Neutrophil (primary cell): Measurements from ENCODE around the gene WASF1.

Experiments used
- H3K27ac ChIP-seq: fragments of 200-600 bp; sonication (generic); 2 replicates; pipeline ENCODE4 v1.5.1; 2016; ENCODE audit warnings: mild to moderate bottlenecking, moderate library complexity
- H3K27me3 ChIP-seq: fragments of 200-600 bp; sonication (generic); 2 replicates; pipeline ENCODE4 v1.6.0; 2016; ENCODE audit warnings: mild to moderate bottlenecking
- H3K36me3 ChIP-seq: fragments of 200-600 bp; sonication (generic); 2 replicates; pipeline ENCODE4 v1.5.1; 2017
- H3K4me1 ChIP-seq, 2 experiments: fragments of 200-600 bp in 1 of 2; sonication (generic) in 1 of 2; 1 replicate in 1 of 2; 2 replicates in 1 of 2; pipeline versions ENCODE4 v1.5.1 to v1.6.1; 2013 to 2016; ENCODE audit warnings: low read depth in 1 of 2, low read length in 1 of 2, mild to moderate bottlenecking in 1 of 2, moderate library complexity in 1 of 2; ENCODE audit not compliant: control insufficient read depth in 1 of 2, insufficient read depth in 1 of 2
- H3K4me3 ChIP-seq, 2 experiments: fragments of 200-600 bp in 1 of 2; sonication (generic) in 1 of 2; 1 replicate in 1 of 2; 2 replicates in 1 of 2; pipeline ENCODE4 v1.5.1; 2013 to 2016; ENCODE audit warnings: low read depth in 1 of 2, low read length in 1 of 2, mild to moderate bottlenecking in 1 of 2, moderate library complexity in 1 of 2
- H3K9me3 ChIP-seq: fragments of 200-600 bp; sonication (generic); 2 replicates; pipeline ENCODE4 v1.5.1; 2016
- TF ChIP-seq, protein P1 (sequence below): fragments of 200-600 bp; sonication (generic); IDR thresholded peaks from 2 replicates; pipeline ENCODE4 v1.5.1; 2016; ENCODE audit warnings: antibody characterized with exemption

WASF1 gene

DNA sequence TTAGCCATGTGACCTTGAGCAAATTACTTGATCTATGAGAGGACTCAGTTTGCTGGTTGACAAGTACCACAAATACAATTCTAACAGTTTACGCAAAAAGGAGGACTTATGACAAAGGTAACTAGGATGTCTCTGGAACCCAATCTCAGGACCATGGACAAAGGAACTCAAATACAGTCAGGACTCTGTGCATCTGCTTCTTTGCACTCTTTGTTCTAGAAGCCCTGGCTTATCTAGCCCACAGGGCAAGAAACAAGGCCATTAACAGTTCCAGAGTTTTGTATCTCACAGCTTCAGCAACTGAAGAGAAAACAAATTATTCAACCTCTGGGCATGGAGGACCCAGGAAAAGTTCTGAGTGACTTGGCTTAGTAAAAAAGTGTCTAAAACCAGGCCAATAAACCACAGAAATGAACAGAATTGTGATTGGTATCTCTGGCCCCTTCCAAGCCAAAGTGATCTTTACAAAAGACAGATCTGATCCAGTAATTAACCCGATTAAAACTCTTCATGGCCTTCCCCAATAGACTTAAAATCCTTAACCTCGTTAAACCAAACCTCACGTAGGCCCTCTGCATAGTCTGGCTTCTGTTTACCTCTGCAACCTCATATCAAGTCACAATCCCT is 5.9 kb downstream of the WASF1 start:
- Histone ChIP-seq H3K27ac (no peak overlapping the region), H3K36me3 (no peaks in the 10 kb centered on the region), H3K4me1 (peaks cover 3 to 5% of the 10 kb centered on the region in 2 experiments), H3K4me3 (no peak overlapping the region), H3K27me3 (peaks cover 19% of the 10 kb centered on the region), H3K9me3 (no peaks in the 10 kb centered on the region)
- TF ChIP-seq, protein P1, sequence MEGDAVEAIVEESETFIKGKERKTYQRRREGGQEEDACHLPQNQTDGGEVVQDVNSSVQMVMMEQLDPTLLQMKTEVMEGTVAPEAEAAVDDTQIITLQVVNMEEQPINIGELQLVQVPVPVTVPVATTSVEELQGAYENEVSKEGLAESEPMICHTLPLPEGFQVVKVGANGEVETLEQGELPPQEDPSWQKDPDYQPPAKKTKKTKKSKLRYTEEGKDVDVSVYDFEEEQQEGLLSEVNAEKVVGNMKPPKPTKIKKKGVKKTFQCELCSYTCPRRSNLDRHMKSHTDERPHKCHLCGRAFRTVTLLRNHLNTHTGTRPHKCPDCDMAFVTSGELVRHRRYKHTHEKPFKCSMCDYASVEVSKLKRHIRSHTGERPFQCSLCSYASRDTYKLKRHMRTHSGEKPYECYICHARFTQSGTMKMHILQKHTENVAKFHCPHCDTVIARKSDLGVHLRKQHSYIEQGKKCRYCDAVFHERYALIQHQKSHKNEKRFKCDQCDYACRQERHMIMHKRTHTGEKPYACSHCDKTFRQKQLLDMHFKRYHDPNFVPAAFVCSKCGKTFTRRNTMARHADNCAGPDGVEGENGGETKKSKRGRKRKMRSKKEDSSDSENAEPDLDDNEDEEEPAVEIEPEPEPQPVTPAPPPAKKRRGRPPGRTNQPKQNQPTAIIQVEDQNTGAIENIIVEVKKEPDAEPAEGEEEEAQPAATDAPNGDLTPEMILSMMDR: no peak

DNA sequence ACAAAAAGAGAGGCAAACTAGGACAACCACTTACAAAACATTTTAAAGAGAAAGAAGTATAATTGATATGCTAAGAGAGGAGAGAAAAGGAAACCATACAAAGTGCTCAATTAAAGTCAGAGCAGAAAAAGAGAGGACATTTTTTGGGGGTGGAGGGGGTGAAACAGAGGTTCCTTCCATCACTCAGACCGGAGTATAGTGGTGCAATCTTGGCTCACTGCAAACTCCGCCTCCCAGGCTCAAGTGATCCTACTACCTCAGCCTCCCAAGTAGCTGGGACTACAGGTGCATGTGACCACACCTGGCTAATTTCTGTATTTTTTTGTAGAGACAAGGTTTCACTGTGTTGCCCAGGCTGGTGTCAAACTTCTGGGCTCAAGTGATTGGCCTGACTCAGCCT is 9.4 kb downstream of the WASF1 start:
- Histone ChIP-seq H3K27me3 (no peaks in the 10 kb centered on the region), H3K36me3 (no peaks in the 10 kb centered on the region), H3K4me1 (no peaks in the 10 kb centered on the region), H3K9me3 (no peaks in the 10 kb centered on the region), H3K4me3 (no peak overlapping the region), H3K27ac (no peak overlapping the region)
- TF ChIP-seq, protein P1: no peak

DNA sequence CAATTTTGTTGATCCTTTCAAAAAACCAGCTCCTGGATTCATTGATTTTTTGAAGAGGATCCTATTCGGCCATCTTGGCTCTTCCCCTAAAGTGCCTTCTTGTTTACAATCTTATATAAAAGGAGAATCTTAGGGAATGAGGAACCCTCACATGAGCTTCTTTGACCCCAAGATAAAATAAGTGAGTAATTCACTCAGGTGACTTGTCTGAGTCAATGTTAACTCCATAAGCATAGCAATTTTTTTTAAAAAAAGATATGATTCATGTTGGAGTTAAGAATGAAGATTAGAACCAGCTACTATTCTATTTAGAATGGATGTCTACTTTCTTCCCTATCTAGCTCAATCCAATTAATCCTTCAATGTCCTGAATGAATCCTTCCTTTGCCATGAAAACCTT is 21.0 kb downstream of the WASF1 start:
- Histone ChIP-seq H3K36me3 (no peaks in the 10 kb centered on the region), H3K27me3 (no peaks in the 10 kb centered on the region), H3K4me3 (no peak overlapping the region), H3K27ac (no peak overlapping the region), H3K4me1 (no peaks in the 10 kb centered on the region), H3K9me3 (no peaks in the 10 kb centered on the region)
- TF ChIP-seq, protein P1: no peak

DNA sequence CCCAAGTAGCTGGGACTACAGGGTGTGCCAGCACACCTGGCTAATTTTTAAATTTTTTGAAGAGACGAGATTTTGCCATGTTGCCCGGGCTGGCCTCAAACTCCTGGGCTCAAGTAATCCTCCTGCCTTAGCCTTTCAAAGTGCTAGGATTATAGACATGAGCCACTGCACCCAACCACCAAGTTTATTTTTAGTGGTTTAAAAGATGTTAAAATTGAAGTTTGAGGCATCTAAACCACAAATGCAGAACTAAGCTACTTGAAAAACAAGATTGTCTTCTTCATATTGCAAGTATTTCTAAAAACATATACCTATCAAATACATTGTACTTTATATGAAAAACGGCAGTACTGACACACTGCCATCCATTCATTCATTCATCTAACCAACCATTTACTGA is 31.6 kb downstream of the WASF1 start:
- H3K9me3 ChIP-seq: no peaks in the 10 kb centered on the region
- H3K36me3 ChIP-seq: no peaks in the 10 kb centered on the region
- no peaks in the 10 kb centered on the region for H3K4me1 ChIP-seq
- no peak overlapping the region for H3K27ac ChIP-seq
- TF ChIP-seq, protein P1: no peak
- no peaks in the 10 kb centered on the region for H3K27me3 ChIP-seq
- no peak overlapping the region for H3K4me3 ChIP-seq

DNA sequence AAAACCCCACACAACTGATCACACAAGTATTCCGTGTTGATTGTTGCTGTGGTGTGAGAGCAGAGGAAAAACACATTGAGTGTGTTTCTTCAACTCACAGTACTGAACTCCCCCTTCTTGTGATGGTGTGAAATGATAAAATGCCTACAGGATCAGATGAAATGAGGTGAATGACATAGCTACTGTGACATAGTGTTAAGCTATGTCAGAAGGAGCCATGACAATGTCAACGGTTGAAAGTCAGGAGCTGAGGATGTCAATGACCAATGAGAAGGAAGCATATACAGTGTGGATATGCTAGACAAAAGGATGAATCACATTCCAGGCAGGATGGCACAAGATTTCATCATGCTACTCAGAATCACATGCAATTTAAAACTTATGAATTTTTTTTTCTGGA is 38.8 kb downstream of the WASF1 start:
- TF ChIP-seq, protein P1: no peak
- H3K27me3 ChIP-seq: no peaks in the 10 kb centered on the region

More for the DNA sequence above, 38.8 kb downstream of the WASF1 start:
- Histone ChIP-seq H3K9me3 (no peaks in the 10 kb centered on the region), H3K4me1 (no peaks in the 10 kb centered on the region), H3K4me3 (no peak overlapping the region), H3K27ac (no peak overlapping the region), H3K36me3 (no peaks in the 10 kb centered on the region)
